Lower leg skin (tissue), 3 donors: ENCODE results near the gene GREB1.

Experiments used
- POLR2A ChIP-seq, 2 donors: fragments of 450-650 bp; IDR thresholded peaks; one replicate each; pipeline ENCODE4 v1.6.1; 2016 to 2017; ENCODE audit warnings: antibody characterized with exemption in 2 of 2, mild to moderate bottlenecking in 1 of 2, moderate library complexity in 1 of 2
- TF ChIP-seq, protein P1 (sequence below), 3 donors: fragments of 450-650 bp; IDR thresholded peaks; one replicate each; pipeline ENCODE4 v1.5.1; 2016; ENCODE audit warnings: antibody characterized with exemption in 3 of 3, mild to moderate bottlenecking in 3 of 3, moderate library complexity in 2 of 3

DNA sequence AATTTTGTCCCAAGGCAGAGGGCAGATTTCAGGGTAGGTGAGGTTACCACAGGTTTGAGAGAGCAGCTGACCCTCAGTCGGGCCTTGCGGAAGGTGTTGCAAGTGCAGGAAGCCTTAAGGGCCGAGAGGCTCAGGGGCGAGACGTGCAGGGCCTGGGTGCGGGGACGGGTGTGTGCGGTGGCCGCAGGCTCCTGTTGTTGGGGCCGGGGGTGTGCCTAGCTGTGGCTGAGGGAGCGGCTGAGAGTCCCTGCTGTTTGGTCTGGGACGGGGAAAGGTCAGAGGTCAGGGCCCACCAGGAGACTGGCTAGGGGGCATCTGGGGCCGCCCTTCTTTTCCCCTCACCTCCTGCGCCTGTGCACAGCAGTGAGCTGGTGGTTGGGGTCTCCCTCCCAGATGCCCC, 83.7 kb downstream of the GREB1 start:
- TF ChIP-seq, protein P1, sequence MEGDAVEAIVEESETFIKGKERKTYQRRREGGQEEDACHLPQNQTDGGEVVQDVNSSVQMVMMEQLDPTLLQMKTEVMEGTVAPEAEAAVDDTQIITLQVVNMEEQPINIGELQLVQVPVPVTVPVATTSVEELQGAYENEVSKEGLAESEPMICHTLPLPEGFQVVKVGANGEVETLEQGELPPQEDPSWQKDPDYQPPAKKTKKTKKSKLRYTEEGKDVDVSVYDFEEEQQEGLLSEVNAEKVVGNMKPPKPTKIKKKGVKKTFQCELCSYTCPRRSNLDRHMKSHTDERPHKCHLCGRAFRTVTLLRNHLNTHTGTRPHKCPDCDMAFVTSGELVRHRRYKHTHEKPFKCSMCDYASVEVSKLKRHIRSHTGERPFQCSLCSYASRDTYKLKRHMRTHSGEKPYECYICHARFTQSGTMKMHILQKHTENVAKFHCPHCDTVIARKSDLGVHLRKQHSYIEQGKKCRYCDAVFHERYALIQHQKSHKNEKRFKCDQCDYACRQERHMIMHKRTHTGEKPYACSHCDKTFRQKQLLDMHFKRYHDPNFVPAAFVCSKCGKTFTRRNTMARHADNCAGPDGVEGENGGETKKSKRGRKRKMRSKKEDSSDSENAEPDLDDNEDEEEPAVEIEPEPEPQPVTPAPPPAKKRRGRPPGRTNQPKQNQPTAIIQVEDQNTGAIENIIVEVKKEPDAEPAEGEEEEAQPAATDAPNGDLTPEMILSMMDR (IDR thresholded peaks at IDR 0.05), result no peak
- no peak for TF ChIP-seq POLR2A (IDR thresholded peaks at IDR 0.05)
